Left forelimb (tissue), 1 donor: ENCODE measurements around the gene GREM1.

Experiments used
- DNase-seq: peaks from one replicate; pipeline ENCODE4 v3.0.0-alpha.2; 2018; ENCODE audit warnings: low spot score

The GREM1 gene

DNA sequence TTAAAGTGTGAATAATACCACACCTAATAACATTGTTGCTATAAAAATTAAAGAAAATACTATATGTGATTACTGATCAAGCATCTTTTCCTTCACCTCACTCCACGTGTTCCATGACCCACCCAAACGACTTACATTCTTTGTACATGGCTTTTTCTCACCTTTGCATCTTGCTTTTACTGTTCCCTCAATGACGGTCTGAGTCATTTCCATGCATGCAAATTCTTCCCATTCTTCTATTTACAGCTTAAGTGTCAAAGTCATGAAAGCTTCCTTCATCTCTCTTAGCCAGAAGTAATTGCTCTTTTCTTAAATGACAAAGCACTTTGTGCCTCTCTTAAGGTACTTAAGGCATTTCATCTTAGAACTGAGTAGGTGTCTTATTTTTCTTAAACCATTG, 64.0 kb downstream of the GREM1 start:
- DNase-seq = no peak

DNA sequence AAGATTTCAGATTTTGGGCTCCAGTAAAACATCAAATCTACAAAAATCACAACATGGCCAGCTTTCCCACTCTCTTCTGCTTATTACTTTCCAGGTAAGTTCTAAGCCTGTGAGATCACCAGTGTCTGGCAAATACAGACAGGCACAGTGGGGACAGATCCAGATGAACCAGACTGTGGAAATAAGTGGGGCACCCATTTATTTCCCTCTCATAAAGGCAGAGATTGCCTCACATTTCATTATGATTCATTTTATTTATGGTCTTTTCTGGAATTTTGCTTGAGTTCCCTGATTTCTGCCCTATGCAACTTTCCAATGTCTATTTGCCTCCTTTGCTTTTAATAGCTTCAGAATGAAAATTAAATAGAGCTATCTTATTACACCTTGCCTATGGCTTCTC, 66.8 kb downstream of the GREM1 start:
- DNase-seq = no peak

- DNase-seq = no peak
Observed at GRCh38 chr15:32786906-32787305, 69.1 kb downstream of the GREM1 start.

DNA sequence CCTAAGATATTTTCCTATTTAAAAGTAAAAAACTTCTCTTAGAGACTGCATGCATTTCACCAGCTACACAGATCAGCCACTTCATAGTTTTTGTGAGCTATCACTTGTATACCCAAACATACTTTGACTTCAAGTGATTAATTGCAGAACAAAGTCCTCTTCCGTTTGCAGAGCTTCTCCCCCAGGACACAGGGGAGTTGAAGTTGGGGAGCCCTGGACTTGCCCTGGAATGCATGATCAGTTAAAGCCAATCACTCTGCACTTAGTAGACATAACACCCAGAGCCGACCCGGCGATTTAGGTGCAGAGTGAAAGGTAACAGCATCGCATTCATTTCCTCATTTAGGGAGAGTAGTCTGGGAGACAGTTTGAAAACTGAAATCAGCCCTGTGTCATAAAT, 70.1 kb downstream of the GREM1 start:
- DNase-seq = no peak

- DNase-seq = no peak
Observed at GRCh38 chr15:32790352-32790999, 72.7 kb downstream of the GREM1 start.

DNA sequence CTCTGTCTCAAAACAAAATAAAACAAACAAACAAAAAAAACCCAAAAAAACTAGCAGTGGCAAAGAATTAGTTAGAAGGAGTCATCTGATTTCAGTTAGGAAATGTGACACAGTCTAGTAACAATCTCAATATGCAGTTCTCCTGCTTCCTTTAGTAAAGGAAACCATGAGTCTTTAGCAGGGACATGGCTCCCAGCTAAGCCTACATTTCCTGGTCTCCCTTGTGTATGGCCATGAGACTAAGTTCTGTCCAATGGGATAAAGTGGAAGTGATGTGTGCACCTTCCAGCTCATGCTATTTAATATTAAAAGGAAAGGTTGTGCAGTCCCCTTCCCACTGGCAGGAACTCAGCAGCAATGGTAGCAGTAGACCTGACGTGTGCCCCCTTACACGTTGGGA, 74.6 kb downstream of the GREM1 start:
- no peak for DNase-seq
